ENCODE data around the gene MACROD2.
A peak's percentile ranks its signal among the peaks of the same experiment; 100 is the strongest.

MACROD2 gene

GRCh38 chr20:15485519-15485918, 1490.2 kb downstream of the MACROD2 start:
- no peak for DNase-seq (ENCODE audit: low read depth)
- no peak for TF ChIP-seq CTCF (IDR thresholded peaks at IDR 0.05; ENCODE audit: control insufficient read depth, insufficient read depth, low read depth, low read length, missing control alignments)
- no peak overlapping the region for H3K4me3 ChIP-seq (ENCODE audit: control insufficient read depth, low read depth, low read length)

- no peak overlapping the region for H3K4me3 ChIP-seq (ENCODE audit: control insufficient read depth, low read depth, low read length)
- TF ChIP-seq CTCF (IDR thresholded peaks at IDR 0.05; ENCODE audit: control insufficient read depth, insufficient read depth, low read depth, low read length, missing control alignments), result no peak
- DNase-seq (ENCODE audit: low read depth), result no peak
These were observed 1491.7 kb downstream of the MACROD2 start for GRCh38 chr20:15487030-15487429.

GRCh38 chr20:15487682-15488081, 1492.4 kb downstream of the MACROD2 start:
- DNase-seq (ENCODE audit: low read depth), result no peak
- no peak for TF ChIP-seq CTCF (IDR thresholded peaks at IDR 0.05; ENCODE audit: control insufficient read depth, insufficient read depth, low read depth, low read length, missing control alignments)
- H3K4me3 ChIP-seq (ENCODE audit: control insufficient read depth, low read depth, low read length), result no peak overlapping the region

GRCh38 chr20:15491575-15491974, 1496.3 kb downstream of the MACROD2 start:
- no peak overlapping the region for H3K4me3 ChIP-seq (ENCODE audit: control insufficient read depth, low read depth, low read length)
- DNase-seq (ENCODE audit: low read depth), result no peak
- peak; percentile 6 for TF ChIP-seq CTCF (IDR thresholded peaks at IDR 0.05; ENCODE audit: control insufficient read depth, insufficient read depth, low read depth, low read length, missing control alignments)

GRCh38 chr20:15494851-15495250, 1499.5 kb downstream of the MACROD2 start:
- TF ChIP-seq CTCF (IDR thresholded peaks at IDR 0.05; ENCODE audit: control insufficient read depth, insufficient read depth, low read depth, low read length, missing control alignments), result no peak
- no peak overlapping the region for H3K4me3 ChIP-seq (ENCODE audit: control insufficient read depth, low read depth, low read length)
- DNase-seq (ENCODE audit: low read depth), result no peak

- DNase-seq (ENCODE audit: low read depth), result no peak
- TF ChIP-seq CTCF (IDR thresholded peaks at IDR 0.05; ENCODE audit: control insufficient read depth, insufficient read depth, low read depth, low read length, missing control alignments), result no peak
- no peak overlapping the region for H3K4me3 ChIP-seq (ENCODE audit: control insufficient read depth, low read depth, low read length)
These were observed 1501.3 kb downstream of the MACROD2 start for GRCh38 chr20:15496501-15497039.

- no peak for TF ChIP-seq CTCF (IDR thresholded peaks at IDR 0.05; ENCODE audit: control insufficient read depth, insufficient read depth, low read depth, low read length, missing control alignments)
- no peak overlapping the region for H3K4me3 ChIP-seq (ENCODE audit: control insufficient read depth, low read depth, low read length)
- no peak for DNase-seq (ENCODE audit: low read depth)
These were observed 1503.6 kb downstream of the MACROD2 start for GRCh38 chr20:15498926-15499325.
